GM19463 (cell line): ENCODE results near the gene SMIM20.
"Not testable (repeated sequence)": the region's sequence is repeated elsewhere in the genome, so short reads cannot be mapped to it uniquely, and the experiment has no call there.

Experiments used
- ATAC-seq: cut with Tn5 transposase; IDR thresholded peaks from one replicate; pipeline ENCODE4 v1.9.1; 2021; ENCODE audit warnings: mild to moderate bottlenecking, moderate library complexity; ENCODE audit not compliant: unreplicated experiment

Gene SMIM20

DNA sequence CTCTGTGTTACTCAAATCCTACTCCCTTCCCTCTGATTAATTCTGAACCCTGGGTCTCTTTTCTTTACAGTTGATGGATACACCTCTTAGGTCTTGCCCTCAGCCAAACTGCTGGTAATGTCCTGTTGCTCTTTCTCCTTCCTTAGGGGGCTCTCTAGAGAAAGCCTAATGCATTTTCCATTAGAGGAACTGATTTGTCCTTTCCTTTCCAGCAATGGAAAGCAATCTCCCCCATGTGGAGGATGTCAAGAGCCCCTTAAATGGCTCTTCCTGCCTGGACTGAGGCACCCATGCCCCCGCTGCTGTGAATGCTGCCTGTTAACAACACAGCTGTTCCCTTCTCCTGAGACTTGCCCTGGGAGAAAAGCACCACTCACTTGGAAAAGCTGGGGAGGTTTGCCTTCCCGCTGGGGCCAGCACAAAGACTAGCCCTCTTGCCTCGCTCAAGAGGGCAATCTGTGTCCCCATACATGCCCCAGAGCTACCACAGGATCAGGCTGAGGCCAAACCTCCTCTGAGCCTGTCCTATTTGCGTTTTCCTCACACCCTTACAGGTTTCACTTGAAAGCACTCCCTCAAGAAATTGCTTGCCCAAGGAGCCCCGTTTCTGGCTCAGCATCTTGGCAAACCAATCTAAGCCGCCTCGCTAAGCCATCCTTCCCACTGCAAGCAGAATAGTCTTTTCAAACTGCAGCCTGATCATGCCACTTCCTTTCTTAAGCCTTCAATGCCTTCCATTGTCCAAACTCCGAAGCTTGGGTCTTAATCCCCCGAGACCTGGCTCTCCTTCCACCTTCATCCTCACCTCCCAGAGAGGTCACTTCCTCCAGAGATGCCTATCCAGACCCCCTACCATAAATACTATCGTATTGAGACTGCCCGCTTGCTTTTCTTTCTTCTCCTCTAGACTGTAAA is 23.2 kb upstream of the SMIM20 start:
- ATAC-seq, result no peak

DNA sequence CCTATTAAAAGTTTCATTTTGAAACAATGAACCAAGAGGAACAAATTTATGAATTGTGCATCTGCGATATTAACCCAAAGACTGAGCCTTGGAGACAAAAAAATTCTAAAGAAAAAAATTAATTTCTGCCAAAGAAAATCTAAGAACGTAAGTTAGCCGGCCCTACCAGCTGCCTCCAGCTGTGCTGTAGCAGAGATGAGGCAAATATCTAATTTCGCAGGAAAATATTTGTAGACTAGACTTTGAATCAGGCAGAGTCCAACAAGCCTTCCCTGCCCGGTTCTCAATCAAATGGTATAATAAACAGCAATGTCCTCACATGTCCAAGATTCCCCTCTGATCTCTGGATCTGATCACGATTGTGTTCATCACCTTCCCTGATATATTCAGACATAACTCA is 21.2 kb upstream of the SMIM20 start:
- no peak for ATAC-seq

DNA sequence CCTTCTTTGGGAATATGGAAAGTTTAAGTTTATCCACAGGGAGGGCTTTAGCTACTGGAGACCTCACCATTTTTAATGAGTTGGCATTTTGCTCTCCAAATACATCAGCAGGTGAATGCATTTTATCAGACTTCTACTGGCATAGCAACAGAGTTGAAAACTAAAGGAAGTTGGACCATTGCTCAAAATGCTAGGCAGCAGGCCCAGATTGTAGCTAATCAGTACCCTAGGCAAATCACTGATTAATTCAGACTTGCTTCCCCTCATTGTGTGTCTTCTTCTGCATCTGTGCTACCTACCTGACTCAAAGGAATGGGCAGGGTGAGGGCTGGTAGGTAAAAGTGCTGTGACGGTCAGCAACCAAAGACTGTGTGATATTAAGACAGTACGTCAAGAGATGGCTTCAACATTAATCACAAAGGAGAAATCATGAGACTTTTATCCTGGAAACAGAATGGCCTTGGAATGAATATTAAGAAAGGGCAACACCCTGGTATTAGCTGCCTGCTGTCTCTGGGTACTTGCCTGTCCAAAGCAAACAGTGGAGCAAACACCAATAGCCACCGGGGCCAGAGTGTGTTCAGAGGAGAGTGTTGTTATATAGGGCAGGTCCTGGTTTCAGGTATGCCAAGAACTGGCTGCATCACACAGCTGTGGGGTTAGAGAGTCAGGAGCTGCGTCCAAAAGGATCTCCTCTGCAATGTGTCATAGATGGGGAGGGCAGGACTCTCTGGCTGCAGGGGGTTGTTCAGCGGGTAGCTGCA is 17.1 kb upstream of the SMIM20 start:
- no peak for ATAC-seq

DNA sequence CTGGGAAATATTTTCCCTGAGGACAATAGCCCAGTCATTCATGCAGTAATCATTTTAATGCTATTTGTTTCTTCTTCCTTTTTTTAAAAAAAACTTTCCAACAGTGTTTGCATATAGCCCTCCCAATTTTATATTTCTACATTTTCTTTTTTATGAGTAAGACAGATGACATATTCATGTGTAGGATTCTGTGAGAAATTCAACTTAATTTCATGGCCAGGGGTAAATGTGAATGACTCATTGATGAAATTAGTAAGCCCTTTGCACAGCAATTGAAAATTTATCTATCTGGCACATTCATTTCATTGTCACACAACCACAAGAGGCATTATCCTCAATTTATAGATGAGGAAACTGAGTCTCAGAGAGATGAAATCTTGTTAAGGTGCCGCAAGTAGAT is 13.7 kb upstream of the SMIM20 start:
- ATAC-seq, result no peak

DNA sequence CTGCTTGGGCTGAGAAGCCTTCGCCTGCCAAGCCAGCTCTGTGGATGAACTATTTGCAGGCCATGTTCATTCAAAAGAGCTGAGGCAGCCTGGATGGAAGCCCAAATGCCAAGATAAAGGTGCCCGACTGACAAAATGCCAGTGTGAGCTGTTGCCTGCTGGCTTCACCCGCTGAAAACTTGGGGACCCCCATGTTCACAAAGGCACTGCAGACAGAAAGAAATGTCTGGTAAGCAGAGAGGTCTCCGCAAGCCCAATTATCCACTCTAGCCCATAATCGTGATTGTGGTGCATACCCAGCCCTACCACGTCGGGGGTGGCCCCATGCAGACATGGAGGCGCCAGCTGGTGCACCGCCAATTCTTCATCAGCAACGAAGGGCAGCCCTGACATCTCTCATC is 13.0 kb upstream of the SMIM20 start:
- no peak for ATAC-seq

DNA sequence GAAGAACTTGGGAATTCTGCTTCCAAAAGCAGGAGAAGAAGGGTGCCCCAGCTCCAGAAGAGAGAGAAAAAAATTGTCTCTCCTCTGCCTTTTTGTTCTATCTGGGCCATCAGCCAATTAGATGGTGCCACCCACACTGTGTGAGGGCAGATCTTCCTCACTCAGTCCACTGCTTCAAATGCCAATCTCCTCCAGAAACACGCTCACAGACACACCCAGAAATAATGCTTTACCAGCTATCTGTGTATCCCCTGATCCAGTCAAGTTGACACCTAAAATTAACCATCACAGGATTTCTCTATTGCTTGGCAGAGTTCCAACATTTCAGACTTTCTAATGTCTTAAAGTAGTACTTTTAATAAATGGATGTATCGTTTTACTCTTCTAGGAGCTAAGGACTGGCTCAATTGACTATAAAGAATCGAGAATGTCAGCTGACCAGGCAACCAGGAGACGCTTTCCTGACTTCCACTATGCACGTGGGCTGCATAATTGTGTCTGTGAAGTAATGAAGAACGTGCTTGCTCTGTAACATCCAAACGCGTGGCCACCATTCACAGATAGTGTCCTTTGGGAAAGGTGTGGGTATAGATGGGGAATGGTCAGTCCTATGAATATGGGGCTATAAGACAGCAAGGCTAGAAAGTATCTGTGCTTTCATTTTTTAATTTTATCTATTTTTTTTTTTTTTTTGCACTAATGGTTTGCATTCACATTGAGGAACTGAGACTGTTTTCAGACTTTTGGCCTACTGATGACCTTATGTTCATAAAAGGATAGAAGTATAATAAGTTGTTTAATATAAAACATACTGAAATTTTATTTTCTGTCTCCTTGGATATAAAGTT is 9.9 kb upstream of the SMIM20 start:
- no peak for ATAC-seq

DNA sequence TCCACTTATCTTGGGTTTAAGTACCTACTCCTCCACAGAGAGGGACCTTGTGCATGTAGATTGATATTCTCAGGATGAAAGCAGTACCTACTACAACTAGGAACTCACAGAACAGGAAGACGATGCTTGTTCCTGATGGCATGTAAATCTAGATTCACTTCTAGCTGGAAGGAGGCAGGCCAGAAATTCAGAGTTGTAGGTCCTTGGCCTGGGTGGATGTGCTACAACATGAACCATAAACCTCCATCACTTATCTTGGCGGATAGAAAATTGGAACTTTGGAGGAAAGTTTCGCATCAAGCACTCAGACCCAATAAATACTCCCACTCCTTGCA is 9.3 kb upstream of the SMIM20 start:
- no peak for ATAC-seq

DNA sequence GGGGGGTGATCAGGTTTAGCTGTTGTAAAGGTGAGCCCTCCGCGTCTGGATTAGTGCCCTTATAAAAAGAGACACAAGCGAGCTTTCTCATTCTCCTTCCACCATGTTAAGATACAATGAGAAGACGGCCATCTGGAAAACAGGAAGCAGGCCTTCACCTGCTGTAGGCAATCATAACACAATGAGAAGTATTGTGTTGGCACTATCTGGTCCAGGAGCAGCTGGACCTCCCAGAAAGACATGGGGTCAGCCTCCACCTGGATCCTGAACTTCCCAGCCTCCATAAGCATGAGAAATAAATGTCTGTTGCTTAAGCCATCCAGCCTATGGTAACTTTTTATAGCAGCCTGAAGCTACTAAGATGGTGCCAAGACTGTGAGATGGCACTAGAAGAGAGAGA is 8.6 kb upstream of the SMIM20 start:
- ATAC-seq, result no peak

DNA sequence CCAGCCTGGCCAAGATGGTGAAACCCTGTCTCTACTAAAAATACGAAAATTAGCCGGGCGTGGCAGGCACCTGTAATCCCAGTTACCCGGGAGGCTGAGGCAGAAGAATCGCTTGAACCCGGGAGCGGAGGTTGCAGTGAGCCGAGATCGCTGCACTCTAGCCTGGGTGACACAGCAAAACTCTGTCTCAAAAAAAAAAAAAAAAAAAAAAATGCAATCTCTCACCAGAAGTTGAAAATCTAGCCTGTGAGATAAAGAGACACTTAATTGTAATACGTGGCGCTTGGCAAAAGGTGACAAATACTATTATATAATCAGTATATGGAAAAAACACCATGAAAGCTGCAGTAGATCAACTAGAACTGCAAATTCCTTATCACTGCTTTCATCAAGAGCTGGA is 7.9 kb upstream of the SMIM20 start:
- not testable (repeated sequence) for ATAC-seq

DNA sequence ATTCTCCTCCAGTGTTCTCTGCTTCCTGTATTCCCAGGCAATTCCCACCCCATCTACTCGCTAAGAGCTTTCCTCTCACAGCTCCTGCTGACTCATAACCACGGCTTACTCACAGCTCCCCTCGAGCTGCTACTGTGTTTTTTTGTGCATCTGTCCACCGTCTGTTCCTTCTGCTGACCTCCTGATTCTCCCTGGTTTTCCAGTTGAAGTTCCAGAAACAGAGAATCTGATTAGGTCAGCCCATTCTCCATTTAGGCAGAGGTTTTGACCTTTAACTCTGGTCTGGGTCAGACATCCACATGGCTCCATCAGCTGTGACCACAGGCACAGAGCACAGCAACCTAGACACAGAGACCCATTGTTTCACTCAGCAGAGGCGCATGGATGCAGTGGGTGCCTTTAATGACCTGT is 5.5 kb upstream of the SMIM20 start:
- no peak for ATAC-seq

DNA sequence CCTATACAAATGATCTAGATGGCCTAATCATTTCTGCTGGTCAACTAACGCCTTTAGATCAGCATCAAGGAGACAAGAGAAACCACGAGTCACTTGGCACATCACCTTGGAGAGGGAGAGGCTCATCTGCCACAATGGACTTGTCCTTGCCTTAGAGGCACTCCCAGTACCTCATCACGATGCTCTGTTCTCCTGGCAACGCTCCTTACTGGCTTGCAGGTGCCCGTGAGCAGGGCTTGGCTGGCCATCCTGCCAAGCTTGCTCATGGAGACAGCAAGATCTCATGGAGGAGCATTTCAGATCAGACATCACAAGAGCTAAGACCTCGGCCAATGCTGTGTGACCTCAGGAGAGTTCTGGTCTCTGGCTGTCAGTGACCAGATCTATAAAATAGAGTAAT is 2.7 kb upstream of the SMIM20 start:
- ATAC-seq, result no peak

DNA sequence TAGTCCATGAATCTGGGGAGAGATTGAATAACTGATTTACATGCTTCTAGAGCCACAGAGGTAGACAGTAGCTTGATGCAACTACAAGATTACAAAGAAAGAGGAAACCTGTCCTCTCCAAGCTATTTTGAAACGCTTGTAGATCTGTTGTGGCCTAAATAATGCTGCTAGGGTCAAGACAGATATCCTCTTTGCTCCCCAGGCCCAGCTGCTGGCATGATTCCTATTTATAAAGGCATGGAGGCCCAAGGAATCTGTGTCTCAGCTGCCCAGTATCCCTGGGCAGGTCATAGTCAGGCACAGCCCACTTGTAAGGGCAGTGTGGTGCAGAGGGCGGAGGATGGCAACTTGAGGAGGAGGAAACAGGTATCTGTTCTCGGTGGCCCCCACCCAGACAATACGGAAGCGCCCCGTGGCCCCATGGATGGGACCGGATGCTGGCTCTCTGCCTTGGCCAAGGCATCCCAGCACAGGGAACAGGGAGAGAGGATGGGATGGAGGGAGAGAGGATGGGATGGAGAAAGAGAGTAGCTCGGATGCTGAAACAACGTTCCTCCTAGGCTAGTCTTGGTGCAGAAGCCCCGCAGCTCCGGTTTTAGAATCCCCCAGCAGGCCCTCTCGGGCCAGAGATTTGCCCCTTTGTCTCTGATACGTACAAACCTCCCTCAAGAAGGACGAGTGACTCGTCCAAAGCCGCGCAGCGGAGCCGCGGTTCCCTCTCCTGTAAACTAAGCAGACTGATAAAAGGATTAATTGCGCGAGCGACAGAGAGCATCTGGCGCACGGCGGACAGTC is 767 bp upstream of the SMIM20 start:
- peak; percentile 23 for ATAC-seq

DNA sequence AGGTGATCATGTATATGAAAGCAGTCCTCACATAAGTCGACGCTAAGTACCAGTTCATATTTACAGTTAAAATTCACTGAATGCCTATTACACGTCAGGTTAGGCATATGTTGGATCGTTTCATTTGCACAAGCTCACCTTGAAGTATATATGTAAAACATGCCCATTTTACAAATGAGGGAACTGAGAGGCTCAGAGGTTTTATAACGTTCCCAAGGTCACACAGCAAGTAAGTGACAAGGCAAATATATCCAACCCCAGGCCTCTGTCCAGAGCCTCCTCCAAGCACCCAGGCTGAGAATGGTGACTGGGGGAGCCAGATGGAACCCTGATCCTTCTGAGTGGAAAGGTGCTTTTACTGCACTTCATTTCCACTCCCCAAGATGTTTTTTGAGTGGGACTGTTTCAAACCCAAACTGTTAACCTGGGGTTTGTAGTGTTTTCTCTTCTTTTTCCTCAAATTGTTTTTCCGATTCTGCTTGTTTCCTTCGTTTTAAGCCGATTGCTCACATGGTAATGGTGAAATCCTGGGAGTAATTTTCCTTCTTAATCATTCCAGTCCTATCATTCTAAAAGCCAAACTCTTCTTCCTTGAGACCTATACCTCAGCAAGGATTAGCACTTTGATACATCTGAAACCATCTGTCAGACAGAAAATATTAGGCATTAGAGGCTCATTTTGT is 791 bp downstream of the SMIM20 start:
- ATAC-seq, result no peak

DNA sequence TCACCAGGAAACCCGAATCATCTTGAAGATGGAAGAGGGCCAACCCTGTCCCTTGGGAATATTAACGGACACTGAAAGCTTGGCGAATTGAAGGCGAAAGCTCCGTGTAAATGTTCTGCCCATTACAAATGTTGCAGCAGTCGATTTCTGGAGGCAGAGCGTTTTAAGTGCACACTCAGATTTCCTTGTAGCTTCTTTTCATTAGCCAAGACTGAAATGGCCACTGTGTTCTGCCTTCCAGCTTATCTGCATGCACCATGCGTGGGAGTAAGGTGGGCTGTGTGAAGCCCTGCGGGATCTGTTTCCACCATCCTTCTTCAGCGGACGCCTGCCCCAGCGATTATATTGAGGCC is 1.3 kb downstream of the SMIM20 start:
- ATAC-seq, result no peak

DNA sequence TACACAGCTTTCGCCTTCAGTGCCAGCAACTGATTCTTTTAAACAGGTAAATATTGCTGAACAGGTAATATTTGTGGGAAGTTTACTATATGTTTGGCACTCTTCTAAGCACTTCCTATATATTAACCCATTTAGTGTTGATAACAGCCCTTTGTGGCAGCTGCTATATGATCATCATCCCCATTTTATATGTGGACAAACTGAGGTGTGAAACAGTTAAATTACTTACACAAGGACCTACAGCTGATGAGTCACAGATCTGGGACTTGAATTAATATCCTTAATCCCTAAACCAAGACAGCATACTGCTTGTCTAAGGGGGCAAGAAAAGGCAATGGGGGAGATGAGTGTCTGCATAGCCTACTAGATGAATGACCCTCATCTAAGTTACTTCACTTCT is 2.9 kb downstream of the SMIM20 start:
- no peak for ATAC-seq

DNA sequence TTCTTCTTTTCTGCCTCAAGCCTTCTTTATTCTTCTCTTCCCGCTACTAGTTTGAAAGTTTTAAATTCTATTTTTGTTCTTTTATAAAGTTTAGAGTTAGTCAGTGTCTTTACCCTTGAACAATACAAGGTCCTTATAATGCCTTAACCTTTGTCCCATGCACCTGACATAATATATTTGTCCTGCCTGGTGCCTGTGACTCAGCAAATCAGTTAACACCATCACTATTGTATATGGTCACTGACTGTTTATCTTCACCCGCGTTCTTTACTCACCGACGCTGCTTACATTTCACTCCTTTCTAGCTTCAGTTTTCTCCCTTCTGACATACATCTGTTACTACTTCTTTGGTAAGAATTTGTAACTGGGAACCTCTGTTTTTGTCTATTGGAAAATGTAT is 5.7 kb downstream of the SMIM20 start:
- no peak for ATAC-seq

DNA sequence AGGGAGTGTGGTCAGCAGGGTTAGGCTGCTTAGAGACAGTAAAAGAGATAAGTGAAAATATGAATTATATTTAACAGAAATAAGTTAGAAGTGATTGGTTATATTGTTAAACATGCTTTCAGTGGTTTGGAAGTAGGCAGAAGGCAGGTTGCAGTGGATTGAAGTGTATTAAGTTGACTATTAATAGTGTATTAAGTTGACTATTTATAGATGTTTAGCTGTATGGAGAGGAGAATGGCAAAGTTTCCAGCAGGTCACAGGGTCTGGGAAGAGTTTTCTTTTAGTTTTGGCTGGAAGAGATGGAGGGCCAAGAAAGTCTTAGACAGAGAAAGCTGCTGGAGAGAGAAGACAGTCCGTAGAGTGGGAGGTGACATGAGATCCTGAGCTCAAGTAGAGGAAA is 7.9 kb downstream of the SMIM20 start:
- no peak for ATAC-seq

DNA sequence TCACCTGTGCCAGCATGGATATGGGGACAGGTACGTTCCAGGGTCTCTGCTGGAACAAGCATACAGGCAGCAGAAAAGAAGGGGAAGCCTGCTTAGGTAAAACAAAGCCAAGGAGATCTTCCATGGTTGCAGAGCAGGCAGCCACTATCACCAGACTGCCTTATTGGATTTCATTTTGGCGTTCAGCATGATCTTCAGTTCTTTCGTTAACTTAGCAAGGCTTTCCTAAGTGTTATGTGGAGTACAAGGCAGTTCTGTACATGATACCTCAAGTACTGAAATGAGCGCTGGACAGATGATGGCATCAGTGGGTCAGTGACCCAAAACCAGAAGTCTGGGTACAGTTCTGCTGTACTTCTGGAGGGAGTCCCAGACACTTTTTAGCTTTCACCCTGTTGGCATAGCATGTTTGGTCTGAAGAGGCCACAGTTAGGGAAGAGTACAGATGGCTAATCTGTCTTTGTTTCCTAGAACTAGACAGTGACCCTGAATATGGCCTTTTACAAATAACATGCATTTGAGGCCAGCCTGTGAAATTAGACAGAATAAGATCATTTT is 8.9 kb downstream of the SMIM20 start:
- ATAC-seq, result no peak

DNA sequence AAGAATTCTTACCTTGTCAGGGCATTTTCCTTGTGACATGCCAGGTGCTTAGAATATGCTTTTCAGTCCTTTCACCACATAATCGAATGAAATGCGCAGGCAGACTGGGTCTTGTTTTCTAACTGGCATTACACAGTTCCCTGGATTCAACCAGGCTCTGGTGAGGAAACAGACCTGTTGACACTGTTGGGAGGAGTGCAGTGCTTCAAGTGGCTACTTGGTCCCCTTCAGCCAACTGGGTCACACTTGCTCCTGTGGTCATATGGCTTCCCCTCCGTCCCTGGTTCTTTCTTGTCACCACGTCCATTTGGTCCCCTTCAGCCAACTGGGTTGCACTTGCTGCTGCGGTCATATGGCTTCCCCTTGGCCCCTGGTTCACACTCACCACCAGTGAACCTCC is 9.7 kb downstream of the SMIM20 start:
- ATAC-seq, result no peak
